Tibial artery (tissue), 4 donors: ENCODE measurements around the gene VDAC2.
"Not testable (repeated sequence)": the region's sequence is repeated elsewhere in the genome, so short reads cannot be mapped to it uniquely, and the experiment has no call there.

Experiments used
- DNase-seq, 2 donors: peaks; one replicate each; pipeline ENCODE4 v3.0.0-alpha.2; 2019
- H3K27ac ChIP-seq, 2 donors: fragments of 200-600 bp; sonication (generic) in 1 of 2; 1 replicate in 1 of 2; 2 replicates in 1 of 2; pipeline ENCODE4 v1.5.1; 2018 to 2019; ENCODE audit warnings: mild to moderate bottlenecking in 1 of 2
- H3K27me3 ChIP-seq, 2 donors: fragments of 200-600 bp; sonication (generic) in 1 of 2; one replicate each; pipeline versions ENCODE4 v1.5.1 to v1.6.0; 2016 to 2019
- H3K36me3 ChIP-seq, 3 donors: fragments of 200-600 bp; sonication (generic) in 2 of 3; one replicate each; pipeline ENCODE4 v1.5.1; 2016 to 2019; ENCODE audit warnings: mild to moderate bottlenecking in 2 of 3
- H3K4me1 ChIP-seq, 4 donors: fragments of 200-600 bp; sonication (generic) in 2 of 4; 1 replicate in 3 of 4; 2 replicates in 1 of 4; pipeline ENCODE4 v1.5.1; 2016 to 2019
- H3K4me3 ChIP-seq, 2 donors: fragments of 200-600 bp; sonication (generic) in 1 of 2; 1 replicate in 1 of 2; 2 replicates in 1 of 2; pipeline ENCODE4 v1.5.1; 2018 to 2019; ENCODE audit warnings: mild to moderate bottlenecking in 2 of 2
- H3K9me3 ChIP-seq, 3 donors: fragments of 200-600 bp; sonication (generic) in 1 of 3; one replicate each; pipeline ENCODE4 v1.5.1; 2016 to 2019
- CTCF ChIP-seq, 2 experiments: fragments of 200-600 bp in 1 of 2; fragments of 450-650 bp in 1 of 2; IDR thresholded peaks; one replicate each; pipeline ENCODE4 v1.5.1; 2017 to 2019; ENCODE audit warnings: antibody characterized with exemption in 2 of 2, mild to moderate bottlenecking in 1 of 2, moderate library complexity in 1 of 2
- intact Hi-C: fragments of 100-400 bp; cut with DNase I; formaldehyde crosslinking; loops from one replicate; pipeline ENCODE4 v1.15.0; 2023; ENCODE audit warnings: low total_unique reads

The VDAC2 gene

GRCh38 chr10:75201793-75202307, 8.7 kb upstream of the VDAC2 start:
- peaks cover 0 to 14% (median 9%) of the 10 kb centered on the region in 4 donors for H3K4me1 ChIP-seq
- no peak for TF ChIP-seq CTCF (IDR thresholded peaks at IDR 0.05)
- H3K4me3 ChIP-seq: no peak overlapping the region
- no peaks in the 10 kb centered on the region for H3K36me3 ChIP-seq
- intact Hi-C loops: loop anchor here (10.0 kb wide), 1 partner anchor 87 kb away; the partner anchor contains the start of gene SAMD8
- no peaks in the 10 kb centered on the region for H3K9me3 ChIP-seq
- no peaks in the 10 kb centered on the region for H3K27me3 ChIP-seq
- peak in 1 of 2 donors; percentile 46 for DNase-seq
- H3K27ac ChIP-seq: peak overlapping the region; percentile 52 to 68

- no peak for TF ChIP-seq CTCF (IDR thresholded peaks at IDR 0.05)
- DNase-seq: peak; percentile 56 to 85
- H3K4me3 ChIP-seq: no peak overlapping the region
- peaks cover 0 to 14% (median 9%) of the 10 kb centered on the region in 4 donors for H3K4me1 ChIP-seq
- H3K36me3 ChIP-seq: no peaks in the 10 kb centered on the region
- no peaks in the 10 kb centered on the region for H3K27me3 ChIP-seq
- no peaks in the 10 kb centered on the region for H3K9me3 ChIP-seq
- intact Hi-C loops: loop anchor here (10.0 kb wide), 1 partner anchor 88 kb away; the partner anchor contains the start of gene SAMD8
- H3K27ac ChIP-seq: peak overlapping the region; percentile 52 to 68
Measured at GRCh38 chr10:75202321-75203045, 8.1 kb upstream of the VDAC2 start.

GRCh38 chr10:75203046-75203620, 7.5 kb upstream of the VDAC2 start:
- peak overlapping the region; percentile 52 to 68 for H3K27ac ChIP-seq
- not testable (repeated sequence) for H3K9me3 ChIP-seq, H3K4me3 ChIP-seq, H3K36me3 ChIP-seq, H3K27me3 ChIP-seq
- peak in 1 of 2 donors; percentile 34 for DNase-seq
- intact Hi-C loops: loop anchor here (10.0 kb wide), 1 partner anchor 88 kb away; the partner anchor contains the start of gene SAMD8
- H3K4me1 ChIP-seq: peaks cover 0 to 14% (median 9%) of the 10 kb centered on the region in 4 donors

- Histone ChIP-seq H3K27me3 (no peaks in the 10 kb centered on the region), H3K9me3 (no peaks in the 10 kb centered on the region), H3K36me3 (no peaks in the 10 kb centered on the region), H3K4me3 (no peak overlapping the region), H3K27ac (no peak overlapping the region), H3K4me1 (peaks cover 0 to 14% (median 9%) of the 10 kb centered on the region in 4 donors)
- TF ChIP-seq CTCF (IDR thresholded peaks at IDR 0.05): no peak
- DNase-seq: peak in 1 of 2 donors; percentile 40
- intact Hi-C loops: loop anchor here (10.0 kb wide), 1 partner anchor 89 kb away; the partner anchor contains the start of gene SAMD8
Measured at GRCh38 chr10:75203724-75204123, 6.9 kb upstream of the VDAC2 start.

GRCh38 chr10:75205908-75206307, 4.7 kb upstream of the VDAC2 start:
- Histone ChIP-seq H3K9me3 (no peaks in the 10 kb centered on the region), H3K4me1 (peaks cover 0 to 20% (median 9%) of the 10 kb centered on the region in 4 donors), H3K27me3 (no peaks in the 10 kb centered on the region), H3K36me3 (no peaks in the 10 kb centered on the region), H3K27ac (no peak overlapping the region), H3K4me3 (no peak overlapping the region)
- intact Hi-C loops: loop anchor here (10.0 kb wide), 1 partner anchor 91 kb away; the partner anchor contains the start of gene SAMD8
- TF ChIP-seq CTCF (IDR thresholded peaks at IDR 0.05): no peak
- peak in 1 of 2 donors; percentile 16 for DNase-seq

- H3K27ac ChIP-seq, H3K36me3 ChIP-seq, H3K27me3 ChIP-seq, H3K9me3 ChIP-seq, H3K4me3 ChIP-seq: not testable (repeated sequence)
- H3K4me1 ChIP-seq: peaks cover 0 to 23% (median 12%) of the 10 kb centered on the region in 4 donors
- peak in 1 of 2 donors; percentile 11 for DNase-seq
- intact Hi-C loops: loop anchor here (10.0 kb wide), 1 partner anchor 92 kb away; the partner anchor contains the start of gene SAMD8
Measured at GRCh38 chr10:75206638-75207037, 4.0 kb upstream of the VDAC2 start.
